Transverse colon (tissue), 4 donors: ENCODE results near the gene NOTUM. TPM values are rescaled to one million over a fixed set of nuclear protein-coding genes. Genes with fewer than 3 reads are reported as not detected.

ENCODE experiments used
- DNase-seq: peaks from one replicate; pipeline ENCODE4 v3.0.0-alpha.2; 2019
- H3K27ac ChIP-seq, 4 donors: fragments of 200-600 bp; sonication (generic); 2 replicates each; pipeline ENCODE4 v1.5.1; 2016 to 2018; ENCODE audit warnings: inconsistent platforms in 4 of 4
- H3K27me3 ChIP-seq: fragments of 200-600 bp; sonication (generic); 2 replicates; pipeline ENCODE4 v1.5.1; 2017; ENCODE audit warnings: inconsistent platforms
- H3K36me3 ChIP-seq, 4 donors: fragments of 200-600 bp; sonication (generic); 2 replicates each; pipeline ENCODE4 v1.5.1; 2017 to 2019; ENCODE audit warnings: inconsistent platforms in 4 of 4
- H3K4me1 ChIP-seq, 4 donors: fragments of 200-600 bp; sonication (generic); 2 replicates each; pipeline ENCODE4 v1.5.1; 2017 to 2020; ENCODE audit warnings: inconsistent platforms in 4 of 4
- H3K4me3 ChIP-seq, 4 donors: fragments of 200-600 bp; sonication (generic); 1 replicate in 1 of 4; 2 replicates in 3 of 4; pipeline versions ENCODE4 v1.5.1 to v1.6.1; 2017 to 2019; ENCODE audit warnings: inconsistent platforms in 4 of 4
- H3K9me3 ChIP-seq, 2 donors: fragments of 200-600 bp; sonication (generic); 2 replicates each; pipeline ENCODE4 v1.5.1; 2017 to 2019; ENCODE audit warnings: inconsistent platforms in 2 of 2
- CTCF ChIP-seq, 5 experiments: fragments of 200-600 bp in 3 of 5; fragments of 450-650 bp in 2 of 5; sonication (generic) in 3 of 5; IDR thresholded peaks; 1 replicate in 2 of 5; 2 replicates in 3 of 5; pipeline ENCODE4 v1.5.1; 2016 to 2017; ENCODE audit warnings: antibody characterized with exemption in 5 of 5, inconsistent platforms in 3 of 5, mild to moderate bottlenecking in 2 of 5, moderate library complexity in 1 of 5
- EP300 ChIP-seq: sonication (generic); formaldehyde crosslinking; IDR thresholded peaks from one replicate; pipeline ENCODE4 v1.6.1; 2017; ENCODE audit warnings: antibody characterized with exemption, low read depth
- POLR2A ChIP-seq: fragments of 450-650 bp; IDR thresholded peaks from one replicate; pipeline ENCODE4 v1.6.1; 2016; ENCODE audit warnings: antibody characterized with exemption, mild to moderate bottlenecking, moderate library complexity
- POLR2AphosphoS5 ChIP-seq, 3 donors: sonication (generic); formaldehyde crosslinking; IDR thresholded peaks; one replicate each; pipeline ENCODE4 v1.6.1; 2016; ENCODE audit warnings: antibody characterized with exemption in 3 of 3
- WGBS, 2 donors: methylation state at CpG; one replicate each; pipeline ENCODE4 v1.1.5; 2018; ENCODE audit warnings: low coverage in 1 of 2; 5-methylcytosine and 5-hydroxymethylcytosine counted together
- in situ Hi-C, 4 donors: fragments of 200-750 bp; cut with MboI; loops; one replicate each; pipeline versions ENCODE4 v1.15.0 to v1.15.1; 2017; ENCODE audit warnings: low sequenced_read_pairs in 3 of 4, low pct_ligation_motif_present in 1 of 4, low pct_unique_long_range_greater_than_20kb in 1 of 4
- intact Hi-C: fragments of 100-400 bp; cut with DNase I; formaldehyde crosslinking; loops from one replicate; pipeline ENCODE4 v1.15.1; 2023; ENCODE audit warnings: low total_unique reads
- total RNA-seq, 4 donors: library from RNA; depleted of rRNA; stranded (reverse); fragments of >200 nt; gene quantifications; one replicate each; pipeline ENCODE4 v1.1.0, GENCODE V29; 2016

Gene NOTUM
- total RNA-seq, 4 donors from 2014 or later: not detected

GRCh38 chr17:81944858-81945257 is 16.1 kb downstream of the NOTUM start:
- Histone ChIP-seq H3K9me3 (no peaks in the 10 kb centered on the region), H3K27ac (no peak overlapping the region), H3K4me1 (peaks cover 0 to 6% (median 0%) of the 10 kb centered on the region in 4 donors), H3K4me3 (no peak overlapping the region), H3K27me3 (peaks cover 34% of the 10 kb centered on the region), H3K36me3 (no peaks in the 10 kb centered on the region)
- no peak for TF ChIP-seq POLR2AphosphoS5 (IDR thresholded peaks at IDR 0.05)
- no peak for TF ChIP-seq EP300
- TF ChIP-seq CTCF (IDR thresholded peaks at IDR 0.05): no peak
- TF ChIP-seq POLR2A: no peak
- 86% methylated on average over 9 of the region's 9 CpGs; no CpG with 5 or more reads in 1 of the 2 donors for WGBS, 2 donors
- intact Hi-C loops (no loop called here), in situ Hi-C loops (no loop called here)
- no peak for DNase-seq

GRCh38 chr17:81942167-81942553 is 18.8 kb downstream of the NOTUM start:
- 53% methylated on average over 11 of the region's 12 CpGs; no CpG with 5 or more reads in 1 of the 2 donors for WGBS, 2 donors
- peaks cover 36% of the 10 kb centered on the region for H3K27me3 ChIP-seq
- in situ Hi-C loops: no loop called here
- no peaks in the 10 kb centered on the region for H3K36me3 ChIP-seq
- no peak overlapping the region for H3K4me3 ChIP-seq
- no peak overlapping the region for H3K27ac ChIP-seq
- intact Hi-C loops: no loop called here
- TF ChIP-seq CTCF (IDR thresholded peaks at IDR 0.05) (no peak), POLR2A (no peak), POLR2AphosphoS5 (IDR thresholded peaks at IDR 0.05) (no peak), EP300 (no peak)
- DNase-seq: no peak
- peaks cover 0 to 9% (median 7%) of the 10 kb centered on the region in 4 donors for H3K4me1 ChIP-seq
- no peaks in the 10 kb centered on the region for H3K9me3 ChIP-seq

GRCh38 chr17:81941484-81942166 is 19.4 kb downstream of the NOTUM start:
- no peak for TF ChIP-seq POLR2AphosphoS5 (IDR thresholded peaks at IDR 0.05)
- no peak for TF ChIP-seq CTCF (IDR thresholded peaks at IDR 0.05)
- TF ChIP-seq POLR2A: no peak
- no peak for TF ChIP-seq EP300
- Histone ChIP-seq H3K4me3 (no peak overlapping the region), H3K9me3 (no peaks in the 10 kb centered on the region), H3K27me3 (peaks cover 36% of the 10 kb centered on the region), H3K36me3 (no peaks in the 10 kb centered on the region), H3K27ac (no peak overlapping the region), H3K4me1 (peaks cover 3 to 13% (median 11%) of the 10 kb centered on the region in 4 donors)
- in situ Hi-C loops (no loop called here), intact Hi-C loops (no loop called here)
- DNase-seq: no peak
- whole genome bisulfite sequencing, 2 donors: 46% methylated on average over 30 of the region's 30 CpGs; no CpG with 5 or more reads in 1 of the 2 donors

GRCh38 chr17:81940538-81941483 is 20.2 kb downstream of the NOTUM start:
- in situ Hi-C loops: no loop called here
- no peak for DNase-seq
- Histone ChIP-seq H3K27ac (no peak overlapping the region), H3K27me3 (peaks cover 36% of the 10 kb centered on the region), H3K36me3 (no peaks in the 10 kb centered on the region), H3K9me3 (no peaks in the 10 kb centered on the region), H3K4me1 (peaks cover 5 to 21% (median 14%) of the 10 kb centered on the region in 4 donors), H3K4me3 (no peak overlapping the region)
- TF ChIP-seq POLR2A (no peak), EP300 (no peak), CTCF (IDR thresholded peaks at IDR 0.05) (no peak), POLR2AphosphoS5 (IDR thresholded peaks at IDR 0.05) (no peak)
- intact Hi-C loops: no loop called here
- 77% methylated on average over 49 of the region's 56 CpGs; no CpG with 5 or more reads in 1 of the 2 donors for WGBS, 2 donors
